Adrenal gland (tissue), 12 donors: ENCODE data around the gene CALML4. TPM values are rescaled to one million over a fixed set of nuclear protein-coding genes. Genes with fewer than 3 reads are reported as not detected.
A peak's percentile ranks its signal among the peaks of the same experiment; 100 is the strongest.

Experiments
- DNase-seq, 7 donors: peaks; one replicate each; pipeline ENCODE4 v3.0.0-alpha.2; 2019 to 2020
- H3K27ac ChIP-seq, 5 donors: fragments of 200-600 bp; sonication (generic) in 4 of 5; 1 replicate in 3 of 5; 2 replicates in 2 of 5; pipeline versions ENCODE4 v1.5.1 to v1.8.0; 2016 to 2020; ENCODE audit warnings: mild to moderate bottlenecking in 1 of 5
- H3K27me3 ChIP-seq: fragments of 200-600 bp; 2 replicates; pipeline ENCODE4 v1.8.0; 2021
- H3K36me3 ChIP-seq, 2 donors: fragments of 200-600 bp; replicated peaks in 1 of 2; 1 replicate in 1 of 2; 2 replicates in 1 of 2; pipeline versions ENCODE4 v1.5.1 to v1.8.0; 2018 to 2022
- H3K4me1 ChIP-seq, 2 donors: fragments of 200-600 bp; replicated peaks in 1 of 2; 1 replicate in 1 of 2; 2 replicates in 1 of 2; pipeline versions ENCODE4 v1.5.1 to v1.8.0; 2018 to 2021
- H3K4me3 ChIP-seq, 4 donors: fragments of 200-600 bp; sonication (generic) in 3 of 4; one replicate each; pipeline ENCODE4 v1.5.1; 2016 to 2018
- H3K9me3 ChIP-seq, 3 donors: fragments of 200-600 bp; sonication (generic) in 1 of 3; replicated peaks in 1 of 3; 1 replicate in 2 of 3; 2 replicates in 1 of 3; pipeline versions ENCODE4 v1.5.1 to v1.8.0; 2016 to 2021
- POLR2A ChIP-seq, 2 donors: fragments of 450-650 bp; IDR thresholded peaks; one replicate each; pipeline ENCODE4 v1.6.1; 2017; ENCODE audit warnings: antibody characterized with exemption in 2 of 2, mild to moderate bottlenecking in 2 of 2, moderate library complexity in 1 of 2
- WGBS, 4 donors: extraction: QIAGEN DNeasy Blood & Tissue Kit in 2 of 4; methylation state at CpG; one replicate each; pipeline versions ENCODE4 v1.1.5 to v1.1.7; 2013 to 2017; 5-methylcytosine and 5-hydroxymethylcytosine counted together
- intact Hi-C, 2 donors: fragments of 100-400 bp; cut with DNase I; formaldehyde crosslinking; loops; one replicate each; pipeline versions ENCODE4 v1.14.1 to v1.15.0; 2022 to 2023
- polyA plus RNA-seq, 3 donors: library from polyadenylated mRNA; stranded (reverse); fragments of 200-250 nt in 2 of 3; fragments of 350-450 nt in 1 of 3; fragmentation: Illumina TruSeq in 1 of 3; extraction: RNeasy Lipid Tissue Mini Kit (QIAGEN cat#74804) in 1 of 3; gene quantifications; one replicate each; pipeline ENCODE4 v1.2.3, GENCODE V29; 2013 to 2014
- total RNA-seq, 9 donors: library from RNA; depleted of rRNA in 4 of 9; stranded (reverse); fragments of >200 nt in 4 of 9; fragments of 120-200 nt in 1 of 9; fragmentation: NEBNext Ultra II Directional in 1 of 9; extraction: Animal tissue kit (Norgen Biotek cat#: 25700) in 1 of 9; gene quantifications; one replicate each; pipeline versions ENCODE4 v1.1.0 to v1.2.4, GENCODE V29; 2013 to 2023
- TF ChIP-seq, protein P1 (sequence below), 6 experiments: fragments of 450-650 bp in 4 of 6; fragments of 200-600 bp in 2 of 6; sonication (generic) in 1 of 6; IDR thresholded peaks; 1 replicate in 5 of 6; 2 replicates in 1 of 6; pipeline versions ENCODE4 v1.5.1 to v1.8.0; 2016 to 2021; ENCODE audit warnings: antibody characterized with exemption in 6 of 6, mild to moderate bottlenecking in 2 of 6, moderate library complexity in 1 of 6
- donor health status: healthy with polysubstance abuse.
- donor health status: Bipolar disorder and iron deficiency.
- donor health status: DM: yes; HTN: yes; CAD: no.
- donor health status: DM: no; HTN: no; CAD: no.
- donor health status: DM: no; HTN: no; CAD: no.
- donor health status: DM: yes; HTN: yes; CAD: no.

The CALML4 gene
- total and polyA plus RNA-seq, 12 donors, result 3.3 to 25.1 (median 7.2) TPM

- WGBS, 4 donors, result 85 to 90% (median 87%) methylated on average over 11 to 17 of the region's 17 CpGs
- intact Hi-C loops, result no loop called here
- H3K27me3 ChIP-seq, result no peaks in the 10 kb centered on the region
- TF ChIP-seq POLR2A (IDR thresholded peaks at IDR 0.05), result no peak
- TF ChIP-seq, protein P1, sequence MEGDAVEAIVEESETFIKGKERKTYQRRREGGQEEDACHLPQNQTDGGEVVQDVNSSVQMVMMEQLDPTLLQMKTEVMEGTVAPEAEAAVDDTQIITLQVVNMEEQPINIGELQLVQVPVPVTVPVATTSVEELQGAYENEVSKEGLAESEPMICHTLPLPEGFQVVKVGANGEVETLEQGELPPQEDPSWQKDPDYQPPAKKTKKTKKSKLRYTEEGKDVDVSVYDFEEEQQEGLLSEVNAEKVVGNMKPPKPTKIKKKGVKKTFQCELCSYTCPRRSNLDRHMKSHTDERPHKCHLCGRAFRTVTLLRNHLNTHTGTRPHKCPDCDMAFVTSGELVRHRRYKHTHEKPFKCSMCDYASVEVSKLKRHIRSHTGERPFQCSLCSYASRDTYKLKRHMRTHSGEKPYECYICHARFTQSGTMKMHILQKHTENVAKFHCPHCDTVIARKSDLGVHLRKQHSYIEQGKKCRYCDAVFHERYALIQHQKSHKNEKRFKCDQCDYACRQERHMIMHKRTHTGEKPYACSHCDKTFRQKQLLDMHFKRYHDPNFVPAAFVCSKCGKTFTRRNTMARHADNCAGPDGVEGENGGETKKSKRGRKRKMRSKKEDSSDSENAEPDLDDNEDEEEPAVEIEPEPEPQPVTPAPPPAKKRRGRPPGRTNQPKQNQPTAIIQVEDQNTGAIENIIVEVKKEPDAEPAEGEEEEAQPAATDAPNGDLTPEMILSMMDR (IDR thresholded peaks at IDR 0.05), result no peak
- peaks cover 0 to 24% of the 10 kb centered on the region in 2 donors for H3K36me3 ChIP-seq
- peaks cover 14 to 23% of the 10 kb centered on the region in 2 donors for H3K4me1 ChIP-seq
- H3K27ac ChIP-seq, result no peak overlapping the region
- peak in 1 of 7 donors; percentile 48 for DNase-seq
- H3K4me3 ChIP-seq, result no peak overlapping the region
- H3K9me3 ChIP-seq, result no peaks in the 10 kb centered on the region
These were observed 8.5 kb downstream of the CALML4 start for GRCh38 chr15:68196445-68197169.

DNA sequence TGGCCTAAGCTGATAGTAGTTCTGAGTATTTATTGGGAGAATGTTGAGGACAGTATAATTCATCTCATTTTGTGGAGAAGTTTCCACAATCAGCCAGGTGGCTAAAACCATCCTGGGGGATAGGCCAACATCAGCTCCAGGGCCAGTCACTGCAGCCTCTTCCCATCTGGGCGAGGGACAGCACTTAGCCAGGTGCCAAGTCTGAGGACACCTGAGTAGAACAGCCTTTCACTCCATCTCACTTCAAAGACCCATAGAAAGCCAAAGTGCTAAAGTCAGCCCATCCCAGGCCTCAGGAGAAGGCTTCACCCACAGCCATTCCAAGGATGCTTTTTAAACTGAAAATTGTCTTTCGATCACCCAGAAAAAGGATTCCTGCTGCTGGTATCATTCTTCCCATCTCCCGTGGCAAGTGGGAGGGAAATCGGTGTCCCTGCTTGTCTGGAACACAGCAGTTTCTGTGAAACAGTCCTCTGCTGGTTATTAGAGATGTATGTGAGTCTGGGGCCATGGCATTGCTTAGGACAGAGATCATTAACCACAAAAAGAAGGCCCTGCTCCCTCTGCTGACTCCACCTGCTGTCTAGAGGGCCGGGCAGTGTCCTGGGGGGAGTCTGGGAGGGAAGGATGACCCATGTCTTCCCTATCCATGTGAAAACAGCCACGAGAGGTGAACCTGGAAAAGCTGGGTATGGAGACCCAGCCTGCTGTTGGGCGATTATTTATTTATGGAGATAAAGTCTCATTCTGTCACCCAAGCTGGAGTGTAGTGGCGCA, 9.6 kb downstream of the CALML4 start:
- intact Hi-C loops, result no loop called here
- no peaks in the 10 kb centered on the region for H3K27me3 ChIP-seq
- H3K4me1 ChIP-seq, result peaks cover 10 to 14% of the 10 kb centered on the region in 2 donors
- no peak overlapping the region for H3K4me3 ChIP-seq
- 91 to 97% (median 95%) methylated on average over 7 to 8 of the region's 8 CpGs for WGBS, 4 donors
- no peaks in the 10 kb centered on the region for H3K9me3 ChIP-seq
- no peak for DNase-seq
- no peak overlapping the region for H3K27ac ChIP-seq
- no peak for TF ChIP-seq POLR2A (IDR thresholded peaks at IDR 0.05)
- TF ChIP-seq, protein P1 (IDR thresholded peaks at IDR 0.05), result no peak
- peaks cover 0 to 24% of the 10 kb centered on the region in 2 donors for H3K36me3 ChIP-seq

DNA sequence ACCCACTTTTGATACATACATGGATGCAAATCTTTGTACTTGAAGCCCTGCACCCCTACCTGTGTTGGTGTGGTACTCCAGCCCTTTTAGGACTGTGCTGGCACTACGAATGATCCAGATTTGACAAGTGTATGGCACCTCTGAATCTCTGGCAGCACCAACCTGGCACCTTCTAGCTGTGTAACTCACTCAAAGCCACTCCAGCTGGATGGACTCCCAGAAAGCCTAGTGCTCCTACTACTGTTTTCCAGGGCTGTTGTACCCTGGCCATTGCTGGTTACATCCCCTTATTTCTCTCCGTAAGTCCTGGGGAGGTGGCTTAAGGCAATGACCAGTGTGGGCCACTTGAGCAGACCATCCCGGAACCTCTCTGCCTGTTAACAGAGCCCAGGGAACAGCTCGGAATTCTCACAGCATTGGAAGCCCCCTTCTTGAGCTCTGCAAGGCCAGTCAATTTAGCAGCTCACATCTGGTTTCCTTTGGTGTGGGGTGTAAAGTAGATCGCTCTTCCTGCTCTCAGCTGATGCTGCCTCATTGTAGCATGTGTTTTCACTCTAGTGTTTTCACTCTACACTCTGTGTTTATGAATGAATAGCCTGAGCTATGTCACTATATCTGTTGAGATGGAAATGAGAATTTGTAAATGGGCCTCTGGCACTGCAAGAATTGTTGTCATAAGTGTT, 12.2 kb downstream of the CALML4 start:
- Histone ChIP-seq H3K4me3 (no peak overlapping the region), H3K4me1 (peaks cover 4% of the 10 kb centered on the region in 2 donors), H3K27ac (no peak overlapping the region), H3K9me3 (no peaks in the 10 kb centered on the region), H3K27me3 (no peaks in the 10 kb centered on the region), H3K36me3 (peaks cover 0 to 24% of the 10 kb centered on the region in 2 donors)
- intact Hi-C loops, result no loop called here
- WGBS, 4 donors, result 93 to 99% (median 96%) methylated on average over 3 to 5 of the region's 5 CpGs
- DNase-seq, result no peak
- no peak for TF ChIP-seq POLR2A (IDR thresholded peaks at IDR 0.05)
- TF ChIP-seq, protein P1 (IDR thresholded peaks at IDR 0.05), result no peak

GRCh38 chr15:68192117-68192516, 13.0 kb downstream of the CALML4 start:
- no peak for DNase-seq
- TF ChIP-seq, protein P1 (IDR thresholded peaks at IDR 0.05), result no peak
- no peak for TF ChIP-seq POLR2A (IDR thresholded peaks at IDR 0.05)
- 87 to 93% (median 89%) methylated on average over 4 of the region's 4 CpGs for WGBS, 4 donors
- Histone ChIP-seq H3K4me3 (no peak overlapping the region), H3K27me3 (no peaks in the 10 kb centered on the region), H3K27ac (no peak overlapping the region), H3K36me3 (peaks cover 0 to 24% of the 10 kb centered on the region in 2 donors), H3K9me3 (no peaks in the 10 kb centered on the region), H3K4me1 (peaks cover 9 to 13% of the 10 kb centered on the region in 2 donors)
- intact Hi-C loops, result no loop called here
